Astrocyte (in vitro differentiated cells and primary cell): Measurements from ENCODE around the gene TLL1.

Source experiments
- CTCF ChIP-seq: IDR thresholded peaks from 2 replicates; pipeline ENCODE4 v1.5.1; 2011; ENCODE audit warnings: low read depth, mild to moderate bottlenecking, inconsistent platforms, low read length, moderate library complexity; ENCODE audit not compliant: insufficient read depth
- EZH2 ChIP-seq: IDR thresholded peaks from 2 replicates; pipeline ENCODE4 v1.6.1; 2012; ENCODE audit warnings: mild to moderate bottlenecking, low read length, inconsistent platforms; ENCODE audit not compliant: insufficient read depth

- TF ChIP-seq CTCF (no peak), EZH2 (no peak)
Observed at GRCh38 chr4:166123546-166123945, 250.5 kb downstream of the TLL1 start.
